Spinal cord (tissue), 10 donors: ENCODE measurements around the gene BLOC1S1. TPM values are rescaled to one million over a fixed set of nuclear protein-coding genes. Genes with fewer than 3 reads are reported as not detected.

Source experiments
- DNase-seq, 6 donors: peaks; one replicate each; pipeline versions ENCODE4 v3.0.0 to v3.0.0-alpha.2; 2013 to 2015; ENCODE audit warnings: low spot score in 6 of 6, low read depth in 4 of 6
- H3K27ac ChIP-seq: one replicate; pipeline ENCODE4 v1.5.1; 2013; ENCODE audit warnings: low read depth, low read length, control low read depth
- H3K27me3 ChIP-seq: one replicate; pipeline ENCODE4 v1.6.1; 2013; ENCODE audit warnings: low read length; ENCODE audit not compliant: control insufficient read depth, insufficient read depth
- H3K36me3 ChIP-seq: one replicate; pipeline ENCODE4 v1.6.1; 2013; ENCODE audit warnings: low read length; ENCODE audit not compliant: control insufficient read depth, insufficient read depth
- H3K4me1 ChIP-seq: one replicate; pipeline ENCODE4 v1.6.1; 2013; ENCODE audit warnings: low read length; ENCODE audit not compliant: control insufficient read depth, insufficient read depth
- H3K4me3 ChIP-seq: one replicate; pipeline ENCODE4 v1.5.1; 2013; ENCODE audit warnings: low read depth, low read length, control low read depth
- H3K9me3 ChIP-seq: one replicate; pipeline ENCODE4 v1.6.1; 2013; ENCODE audit warnings: low read length; ENCODE audit not compliant: control insufficient read depth, insufficient read depth
- WGBS: methylation state at CpG from one replicate; pipeline ENCODE4 v1.1.5; 2013; ENCODE audit warnings: missing lambda C conversion rate; ENCODE audit not compliant: insufficient coverage; 5-methylcytosine and 5-hydroxymethylcytosine counted together
- polyA plus RNA-seq, 2 donors: library from polyadenylated mRNA; unstranded; fragments of 120-200 nt; gene quantifications; one replicate each; pipeline ENCODE4 v1.2.1, GENCODE V29; 2013; ENCODE audit not compliant: insufficient read length in 2 of 2
- total RNA-seq, 2 donors: library from RNA; depleted of rRNA in 1 of 2; stranded (reverse); fragments of 120-200 nt in 1 of 2; fragments of >200 nt in 1 of 2; gene quantifications; one replicate each; pipeline versions ENCODE4 v1.2.3 to v1.2.4, GENCODE V29; 2013 to 2014
- donor health status: healthy.

BLOC1S1 gene
- total and polyA plus RNA-seq, 4 donors = 45.7 to 187 (median 148) TPM

DNA sequence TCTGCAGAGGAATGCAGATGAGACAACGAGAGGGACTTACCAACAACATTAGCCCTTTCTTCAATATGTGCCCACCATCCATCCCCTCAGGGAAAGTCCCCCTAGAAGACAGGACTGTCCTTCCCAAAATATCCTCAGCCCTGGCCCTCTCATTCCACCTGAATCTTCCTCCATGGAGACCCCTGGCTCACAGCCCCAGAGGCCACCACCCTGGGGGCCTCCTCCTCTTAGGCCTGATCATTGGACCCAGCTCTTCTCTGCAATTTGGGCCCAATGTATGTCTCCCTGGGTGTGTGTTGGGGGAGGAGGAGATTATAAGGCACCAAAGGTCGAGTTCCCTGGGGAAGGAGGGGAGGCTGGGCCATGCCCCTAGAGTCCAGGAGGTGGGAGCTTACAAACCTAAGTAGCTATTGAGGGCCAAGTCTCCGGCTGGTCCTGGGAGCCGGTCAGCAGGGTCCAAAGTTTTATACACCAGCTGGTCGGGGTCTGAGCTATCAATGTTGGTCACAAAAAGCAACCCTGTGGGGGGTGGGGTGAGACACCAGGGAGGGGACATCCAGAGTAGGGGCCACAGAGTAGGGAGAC is 16.3 kb upstream of the BLOC1S1 start:
- Histone ChIP-seq H3K4me3 (no peak overlapping the region), H3K9me3 (no peaks in the 10 kb centered on the region), H3K36me3 (peaks cover 63% of the 10 kb centered on the region), H3K4me1 (peaks cover 16% of the 10 kb centered on the region), H3K27ac (no peak overlapping the region), H3K27me3 (no peaks in the 10 kb centered on the region)
- 72% methylated on average over 5 of the region's 5 CpGs for WGBS
- DNase-seq = no peak

DNA sequence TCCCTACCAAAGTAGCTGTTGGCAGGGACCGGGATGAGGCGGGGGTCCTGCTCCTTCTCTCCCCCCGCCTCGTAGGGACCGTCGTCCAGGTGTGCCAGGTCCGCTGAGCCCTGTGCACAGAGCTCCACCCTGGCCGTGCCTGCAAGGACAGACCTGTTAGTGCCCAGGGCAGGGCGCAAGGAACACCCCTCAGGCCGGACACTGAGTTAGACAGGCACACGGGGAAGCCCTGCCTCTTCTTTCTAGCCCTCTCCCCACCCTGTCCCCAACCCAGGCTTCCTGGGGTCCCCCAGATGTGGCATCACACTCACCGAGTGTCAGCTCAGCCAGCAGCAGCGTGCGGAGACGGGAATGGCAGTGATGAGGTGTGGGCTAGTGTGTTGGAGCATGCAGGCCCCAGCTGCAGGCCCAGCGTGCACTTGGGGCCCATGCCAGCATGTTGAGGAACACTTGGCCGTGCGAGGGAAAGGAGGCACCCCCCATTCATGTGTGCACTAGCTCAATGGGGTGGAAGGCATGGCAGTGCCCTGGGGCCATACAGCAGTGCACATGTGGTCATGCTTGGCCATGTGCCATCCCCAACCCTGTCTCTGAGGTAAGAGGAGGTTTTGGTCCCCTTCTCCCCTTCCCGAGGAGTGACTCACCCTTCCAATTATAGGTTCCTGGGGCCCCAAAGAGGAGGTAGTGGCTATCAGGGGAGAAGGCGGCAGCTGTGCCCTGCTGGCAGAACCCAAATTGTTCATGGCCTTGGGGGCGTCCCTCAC is 15.4 kb upstream of the BLOC1S1 start:
- DNase-seq = peak in 1 of 6 donors; percentile 12
- Histone ChIP-seq H3K9me3 (no peaks in the 10 kb centered on the region), H3K4me1 (peaks cover 21% of the 10 kb centered on the region), H3K36me3 (peaks cover 55% of the 10 kb centered on the region), H3K27ac (no peak overlapping the region), H3K4me3 (no peak overlapping the region), H3K27me3 (no peaks in the 10 kb centered on the region)
- whole genome bisulfite sequencing = 80% methylated on average over 16 of the region's 21 CpGs

DNA sequence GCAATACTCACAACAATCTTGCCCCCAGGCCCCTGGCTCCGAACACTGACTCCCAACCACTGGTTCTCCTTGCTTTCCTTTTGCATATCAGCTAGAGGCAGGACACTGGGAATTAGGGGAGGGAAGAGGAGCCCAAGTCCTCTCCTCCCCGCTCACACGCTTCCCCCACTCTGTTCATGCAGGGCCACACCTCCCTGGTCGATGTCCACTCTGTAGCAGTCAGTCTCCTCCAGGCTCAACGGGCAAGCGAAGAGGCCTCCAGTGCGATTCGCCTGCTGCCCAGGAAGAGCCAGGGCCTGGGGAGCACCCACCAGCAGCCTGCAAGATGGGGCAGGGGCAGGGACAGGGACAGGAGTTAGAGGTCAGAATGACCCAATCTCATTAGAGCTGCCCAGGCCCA is 13.0 kb upstream of the BLOC1S1 start:
- 100% methylated on average over 6 of the region's 8 CpGs for WGBS
- Histone ChIP-seq H3K4me3 (no peak overlapping the region), H3K36me3 (peaks cover 33% of the 10 kb centered on the region), H3K27ac (no peak overlapping the region), H3K9me3 (no peaks in the 10 kb centered on the region), H3K4me1 (peaks cover 40% of the 10 kb centered on the region), H3K27me3 (no peaks in the 10 kb centered on the region)
- no peak for DNase-seq

DNA sequence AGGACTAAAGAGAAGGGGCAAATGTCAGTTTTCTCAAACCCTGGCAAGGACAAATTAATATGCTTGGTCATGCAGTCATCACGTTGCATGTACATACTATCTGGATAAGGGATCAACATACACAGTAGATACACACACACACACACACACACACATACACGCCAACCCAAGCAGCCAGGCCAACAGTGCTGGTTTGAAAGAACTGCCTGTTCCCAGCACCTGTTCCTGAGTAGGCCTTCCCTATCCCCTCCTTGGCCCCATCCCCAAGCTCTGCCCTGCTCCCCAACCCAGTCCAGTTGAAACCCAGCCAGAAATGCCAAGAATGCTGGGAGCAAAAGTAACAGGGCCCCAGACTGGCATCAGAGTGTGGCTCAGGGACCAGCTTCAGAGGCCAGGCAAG is 12.6 kb upstream of the BLOC1S1 start:
- H3K27ac ChIP-seq = no peak overlapping the region
- DNase-seq = peak in 2 of 6 donors; percentile 27 to 60
- H3K36me3 ChIP-seq = peaks cover 29% of the 10 kb centered on the region
- peaks cover 44% of the 10 kb centered on the region for H3K4me1 ChIP-seq
- H3K9me3 ChIP-seq = no peaks in the 10 kb centered on the region
- H3K4me3 ChIP-seq = no peak overlapping the region
- no peaks in the 10 kb centered on the region for H3K27me3 ChIP-seq
- WGBS = 78% methylated on average over 2 of the region's 2 CpGs

DNA sequence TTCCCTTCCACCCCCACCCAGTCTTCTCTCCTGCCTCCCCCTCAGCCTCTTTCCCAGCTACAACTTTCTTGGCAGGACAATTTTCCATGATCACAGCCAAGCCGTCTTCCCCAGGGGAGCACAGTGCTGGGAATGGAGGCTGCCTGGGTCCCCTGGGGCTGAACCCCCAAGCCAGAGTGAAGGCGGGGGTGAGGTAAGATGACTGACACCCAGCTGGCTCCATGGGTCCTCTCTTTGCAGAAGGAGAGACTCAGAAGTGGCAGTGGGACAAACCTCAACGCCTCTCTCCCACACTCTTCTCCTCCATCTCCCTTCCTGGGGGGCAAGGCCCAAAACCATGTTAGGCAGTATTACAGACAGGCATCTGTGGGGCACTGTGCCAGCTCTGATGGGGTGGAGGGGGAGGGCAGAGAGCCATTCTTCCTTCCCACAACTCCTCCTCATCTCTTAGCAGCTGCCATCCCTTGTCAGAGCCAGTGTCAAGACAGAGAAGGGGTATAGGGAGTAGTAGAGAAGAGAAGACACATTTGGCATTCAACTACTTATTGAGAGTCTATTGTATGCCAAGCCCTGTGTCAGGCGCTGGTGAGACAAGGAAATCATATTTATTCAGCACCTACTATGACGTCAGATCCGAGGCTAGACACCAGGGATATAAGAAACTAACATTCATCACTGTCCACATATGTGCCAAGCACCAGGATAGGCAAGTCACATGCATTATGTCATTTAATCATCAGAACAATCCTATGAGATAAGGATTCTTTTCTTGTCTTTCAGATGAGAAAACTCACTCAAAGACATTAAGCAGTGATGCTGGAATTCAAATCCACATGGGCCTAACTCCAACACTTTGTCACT is 11.7 kb upstream of the BLOC1S1 start:
- no peak for DNase-seq
- Histone ChIP-seq H3K4me3 (no peak overlapping the region), H3K27me3 (peaks cover 4% of the 10 kb centered on the region), H3K4me1 (peaks cover 49% of the 10 kb centered on the region), H3K9me3 (no peaks in the 10 kb centered on the region), H3K27ac (no peak overlapping the region), H3K36me3 (peaks cover 21% of the 10 kb centered on the region)
- WGBS = 70% methylated on average over 2 of the region's 6 CpGs

DNA sequence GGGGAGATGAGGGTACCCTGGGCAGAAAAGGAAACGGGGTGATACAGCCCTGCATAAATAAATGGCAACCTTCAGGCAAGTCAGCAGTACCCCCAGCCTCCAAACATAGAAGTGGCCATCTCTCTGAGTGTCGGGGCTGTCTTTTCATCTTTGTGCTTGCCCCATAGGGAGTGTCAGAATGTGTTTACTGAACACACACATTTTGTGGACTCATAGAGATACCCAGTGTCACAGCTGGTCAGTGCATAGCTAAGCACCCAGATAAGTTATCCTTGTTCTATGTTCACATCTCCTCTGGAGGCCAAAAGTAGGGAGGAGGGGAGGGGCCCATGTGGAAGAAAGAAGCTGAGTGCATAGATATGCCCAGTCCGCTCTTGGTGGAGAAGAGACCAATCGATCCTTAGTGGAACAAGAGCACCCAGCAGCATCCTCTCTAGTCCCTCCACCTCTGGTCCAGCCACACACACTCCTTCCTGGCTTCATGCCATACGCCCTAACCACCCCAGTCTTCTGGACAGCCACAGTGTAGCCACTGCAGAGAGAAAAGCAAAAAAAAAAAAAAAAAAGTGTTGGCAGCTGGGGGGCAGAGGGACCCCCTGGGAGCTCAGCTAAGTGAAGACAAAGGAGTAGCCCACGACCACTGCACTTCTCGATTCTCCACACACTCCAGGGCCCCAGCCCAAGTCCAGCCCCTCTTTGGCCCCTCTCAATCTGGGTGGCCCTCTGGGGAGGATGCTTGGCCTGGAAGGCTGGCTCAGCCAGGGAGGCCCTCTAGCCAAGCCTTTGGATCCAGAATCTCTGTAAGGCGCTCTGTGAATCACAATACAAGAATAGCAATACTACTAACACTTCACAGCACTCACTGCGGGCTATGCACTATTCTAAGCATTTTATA is 10.8 kb upstream of the BLOC1S1 start:
- no peaks in the 10 kb centered on the region for H3K9me3 ChIP-seq
- H3K27me3 ChIP-seq = peaks cover 11% of the 10 kb centered on the region
- H3K4me1 ChIP-seq = peaks cover 49% of the 10 kb centered on the region
- no peak overlapping the region for H3K27ac ChIP-seq
- DNase-seq = no peak
- no peak overlapping the region for H3K4me3 ChIP-seq
- H3K36me3 ChIP-seq = peaks cover 14% of the 10 kb centered on the region
- 44% methylated on average over 3 of the region's 9 CpGs for WGBS

DNA sequence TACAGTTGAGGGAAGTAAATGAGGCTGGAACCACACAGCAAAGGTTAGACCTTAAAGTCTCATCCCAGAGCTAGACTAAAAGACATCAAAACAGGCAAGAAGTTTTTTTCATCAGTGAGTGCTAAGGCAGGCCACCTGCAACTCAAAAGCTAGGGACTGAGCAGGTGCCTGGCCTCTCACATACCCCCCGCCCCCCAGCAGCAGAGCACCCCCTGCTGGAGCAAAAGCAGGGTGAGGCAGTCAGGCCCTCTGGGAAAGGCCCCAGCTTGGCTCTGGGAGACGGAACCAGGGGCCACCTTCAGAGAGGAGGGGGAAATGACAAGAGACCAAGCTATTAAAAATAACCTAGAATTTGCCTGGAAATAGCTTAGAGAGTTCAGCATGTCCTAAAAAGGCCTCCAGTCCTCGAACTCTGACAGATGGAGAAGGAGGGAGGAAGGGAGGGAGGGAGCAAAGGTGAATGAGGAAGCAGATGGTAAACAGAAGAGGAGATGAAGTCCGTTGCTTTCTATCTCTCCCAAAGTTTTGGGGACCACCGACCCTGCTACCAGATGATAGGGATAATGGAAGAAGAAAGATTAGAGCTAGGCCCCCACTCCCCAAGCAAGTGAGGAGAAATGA is 10.0 kb upstream of the BLOC1S1 start:
- no peak overlapping the region for H3K27ac ChIP-seq
- no peak overlapping the region for H3K4me3 ChIP-seq
- 33% methylated on average over 2 of the region's 5 CpGs for WGBS
- peaks cover 49% of the 10 kb centered on the region for H3K4me1 ChIP-seq
- H3K9me3 ChIP-seq = no peaks in the 10 kb centered on the region
- peaks cover 14% of the 10 kb centered on the region for H3K27me3 ChIP-seq
- no peak for DNase-seq
- H3K36me3 ChIP-seq = peaks cover 7% of the 10 kb centered on the region

DNA sequence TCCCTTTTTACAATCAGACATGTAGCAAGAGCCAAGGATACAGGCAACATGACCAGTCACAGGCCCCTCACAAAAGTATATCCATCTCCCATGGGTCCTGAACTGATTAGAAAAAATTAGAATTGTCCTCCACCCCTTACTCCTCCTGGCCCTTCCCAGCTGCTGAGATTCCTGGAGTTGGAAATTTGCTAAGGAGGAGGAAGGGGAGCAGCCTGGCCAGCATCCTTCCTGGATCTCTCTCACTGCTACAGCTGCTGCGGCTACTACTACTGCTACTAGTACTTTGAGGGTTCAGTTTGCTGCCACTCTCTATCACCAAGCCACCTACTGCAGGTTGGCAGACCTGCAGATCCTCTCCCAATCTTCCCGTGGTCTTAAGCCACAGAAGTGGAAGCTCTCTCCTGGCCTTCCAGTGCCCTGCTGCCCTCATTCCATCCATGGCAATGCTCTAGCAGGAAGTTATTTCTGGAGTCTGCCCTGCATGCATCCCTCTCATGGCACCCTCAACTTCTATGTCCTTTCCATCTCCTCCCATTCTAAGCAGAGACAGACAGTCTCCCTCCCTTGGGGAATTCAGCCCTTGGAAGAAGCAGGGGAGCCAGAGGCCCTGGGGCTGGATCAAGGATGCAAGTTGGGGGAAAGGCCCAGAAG is 9.2 kb upstream of the BLOC1S1 start:
- peak overlapping the region; percentile 57 for H3K27ac ChIP-seq
- peaks cover 7% of the 10 kb centered on the region for H3K36me3 ChIP-seq
- peaks cover 17% of the 10 kb centered on the region for H3K27me3 ChIP-seq
- peaks cover 49% of the 10 kb centered on the region for H3K4me1 ChIP-seq
- no peak for DNase-seq
- 53% methylated on average over 2 of the region's 2 CpGs for WGBS
- H3K4me3 ChIP-seq = peak overlapping the region; percentile 72
- no peaks in the 10 kb centered on the region for H3K9me3 ChIP-seq
